Erythroblast (primary cell): ENCODE results near the gene TSHZ2.

Experiments
- GATA1 ChIP-seq: IDR thresholded peaks from 2 replicates; pipeline ENCODE4 v1.6.1; 2011; ENCODE audit warnings: low read depth, mild to moderate bottlenecking, control low read depth, low read length, moderate library complexity
- POLR2A ChIP-seq: IDR thresholded peaks from 2 replicates; pipeline ENCODE4 v1.6.1; 2011; ENCODE audit warnings: mild to moderate bottlenecking, low read length

DNA sequence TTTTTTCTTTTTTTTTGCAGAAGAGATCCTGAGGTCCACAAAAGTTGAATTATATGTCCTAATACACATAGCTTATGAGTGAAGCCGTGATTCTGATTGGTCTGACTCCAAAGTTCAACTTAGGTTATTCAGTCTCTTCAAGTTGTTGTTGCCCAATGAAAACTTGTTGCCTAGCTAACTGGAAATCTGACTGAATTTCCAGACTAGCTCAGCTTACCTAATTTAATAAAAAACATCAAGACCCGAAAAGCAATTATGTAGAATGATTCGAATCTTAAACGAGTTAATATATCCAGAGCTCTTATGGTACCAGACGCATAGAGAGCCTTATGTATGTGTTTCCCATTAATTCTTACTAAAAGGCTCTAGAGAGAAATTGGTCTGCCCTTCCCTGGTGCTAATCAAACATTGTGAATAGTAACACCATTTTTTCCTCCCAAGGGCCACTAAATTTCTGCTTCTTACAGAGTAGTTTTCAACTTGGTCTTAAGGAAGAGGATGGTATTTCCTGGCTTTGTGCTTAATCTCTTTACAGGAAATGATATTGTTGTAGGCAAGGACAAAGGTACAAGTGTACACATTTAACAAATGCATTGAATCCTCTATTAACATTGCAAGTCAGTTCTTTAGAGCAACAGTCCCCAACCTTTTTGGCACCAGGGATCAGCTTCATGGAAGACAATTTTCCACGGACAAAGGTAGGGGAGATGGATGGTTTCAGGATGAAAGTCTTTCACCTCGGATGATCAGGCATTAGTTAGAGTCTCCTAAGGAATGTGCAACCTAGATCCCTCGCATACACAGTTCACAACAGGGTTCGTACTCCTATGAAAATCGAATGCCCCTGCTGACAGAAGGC is 107.9 kb downstream of the TSHZ2 start:
- TF ChIP-seq POLR2A (no peak), GATA1 (no peak)
